ENCODE data around the gene BORCS8. TPM values are rescaled to one million over a fixed set of nuclear protein-coding genes. Genes with fewer than 3 reads are reported as not detected.

BORCS8 gene
- total RNA-seq, 1 experiment from 2014 or later = 13.3 TPM

GRCh38 chr19:19218911-19219310 lies 27.0 kb upstream of the BORCS8 start:
- in situ Hi-C loops (cut with HindIII; ENCODE audit: low pct_unique_long_range_greater_than_20kb, low sequenced_read_pairs) = no loop called here

GRCh38 chr19:19217099-19217498 lies 25.1 kb upstream of the BORCS8 start:
- in situ Hi-C loops (cut with HindIII; ENCODE audit: low pct_unique_long_range_greater_than_20kb, low sequenced_read_pairs) = no loop called here
- DNase-seq (ENCODE audit: low read depth, low spot score) = peak; percentile 79

More at GRCh38 chr19:19218911-19219310, 27.0 kb upstream of the BORCS8 start:
- no peak for DNase-seq (ENCODE audit: low read depth, low spot score)

- DNase-seq (ENCODE audit: low read depth, low spot score) = no peak
- in situ Hi-C loops (cut with HindIII; ENCODE audit: low pct_unique_long_range_greater_than_20kb, low sequenced_read_pairs) = no loop called here
Measured at GRCh38 chr19:19215792-19216191, 23.8 kb upstream of the BORCS8 start.

GRCh38 chr19:19214892-19215291 lies 22.9 kb upstream of the BORCS8 start:
- in situ Hi-C loops (cut with HindIII; ENCODE audit: low pct_unique_long_range_greater_than_20kb, low sequenced_read_pairs) = no loop called here
- peak; percentile 24 for DNase-seq (ENCODE audit: low read depth, low spot score)

- no peak for DNase-seq (ENCODE audit: low read depth, low spot score)
- in situ Hi-C loops (cut with HindIII; ENCODE audit: low pct_unique_long_range_greater_than_20kb, low sequenced_read_pairs) = no loop called here
Measured at GRCh38 chr19:19214159-19214490, 22.2 kb upstream of the BORCS8 start.

- in situ Hi-C loops (cut with HindIII; ENCODE audit: low pct_unique_long_range_greater_than_20kb, low sequenced_read_pairs) = no loop called here
- no peak for DNase-seq (ENCODE audit: low read depth, low spot score)
Measured at GRCh38 chr19:19213426-19214158, 21.6 kb upstream of the BORCS8 start.

GRCh38 chr19:19212916-19213315 lies 21.0 kb upstream of the BORCS8 start:
- in situ Hi-C loops (cut with HindIII; ENCODE audit: low pct_unique_long_range_greater_than_20kb, low sequenced_read_pairs) = no loop called here
- no peak for DNase-seq (ENCODE audit: low read depth, low spot score)

- DNase-seq (ENCODE audit: low read depth, low spot score) = no peak
- in situ Hi-C loops (cut with HindIII; ENCODE audit: low pct_unique_long_range_greater_than_20kb, low sequenced_read_pairs) = no loop called here
Measured at GRCh38 chr19:19211499-19212420, 19.8 kb upstream of the BORCS8 start, which contains the start of gene NCAN. Gene NCAN, plus strand, starts transcription at chr19:19211958. Its CDS starts 4,996 bp downstream, at chr19:19216954.

GRCh38 chr19:19209372-19209771 lies 17.4 kb upstream of the BORCS8 start:
- no peak for DNase-seq (ENCODE audit: low read depth, low spot score)
- in situ Hi-C loops (cut with HindIII; ENCODE audit: low pct_unique_long_range_greater_than_20kb, low sequenced_read_pairs) = no loop called here

- in situ Hi-C loops (cut with HindIII; ENCODE audit: low pct_unique_long_range_greater_than_20kb, low sequenced_read_pairs) = no loop called here
- DNase-seq (ENCODE audit: low read depth, low spot score) = no peak
Measured at GRCh38 chr19:19207637-19208572, 16.0 kb upstream of the BORCS8 start.

GRCh38 chr19:19206938-19207337 lies 15.0 kb upstream of the BORCS8 start:
- in situ Hi-C loops (cut with HindIII; ENCODE audit: low pct_unique_long_range_greater_than_20kb, low sequenced_read_pairs) = no loop called here
- DNase-seq (ENCODE audit: low read depth, low spot score) = no peak

GRCh38 chr19:19205416-19206410 lies 13.8 kb upstream of the BORCS8 start:
- in situ Hi-C loops (cut with HindIII; ENCODE audit: low pct_unique_long_range_greater_than_20kb, low sequenced_read_pairs) = no loop called here
- peak; percentile 59 for DNase-seq (ENCODE audit: low read depth, low spot score)

GRCh38 chr19:19204181-19204580 lies 12.2 kb upstream of the BORCS8 start:
- in situ Hi-C loops (cut with HindIII; ENCODE audit: low pct_unique_long_range_greater_than_20kb, low sequenced_read_pairs) = no loop called here
- no peak for DNase-seq (ENCODE audit: low read depth, low spot score)

- in situ Hi-C loops (cut with HindIII; ENCODE audit: low pct_unique_long_range_greater_than_20kb, low sequenced_read_pairs) = no loop called here
- DNase-seq (ENCODE audit: low read depth, low spot score) = peak; percentile 90
Measured at GRCh38 chr19:19203012-19203856, 11.3 kb upstream of the BORCS8 start, which contains the start of gene NR2C2AP. Gene NR2C2AP, minus strand, starts transcription at chr19:19203414. Its CDS starts 354 bp downstream, at chr19:19203060.

GRCh38 chr19:19202707-19203011 lies 10.7 kb upstream of the BORCS8 start:
- in situ Hi-C loops (cut with HindIII; ENCODE audit: low pct_unique_long_range_greater_than_20kb, low sequenced_read_pairs) = no loop called here
- DNase-seq (ENCODE audit: low read depth, low spot score) = no peak
